WTC11 (cell line): ENCODE results near the gene KRT86. TPM values are rescaled to one million over a fixed set of nuclear protein-coding genes. Genes with fewer than 3 reads are reported as not detected.
"Not testable (repeated sequence)": the region's sequence is repeated elsewhere in the genome, so short reads cannot be mapped to it uniquely, and the experiment has no call there.

ENCODE experiments used
- ATAC-seq: fragments of 200-7000 bp; cut with Tn5 transposase; 2 replicates; pipeline ENCODE4 v1.10.0; 2021; ENCODE audit warnings: mild to moderate bottlenecking, moderate library complexity
- CTCF ChIA-PET: fragments of 300-600 bp; sonication (Branson Sonifier 250); formaldehyde crosslinking; loops from one replicate; lab custom pipeline; 2021; ENCODE audit warnings: antibody characterized with exemption; lab: Charles Lee
- POLR2A ChIA-PET: fragments of 350-600 bp; sonication (Branson Sonifier 250); formaldehyde crosslinking; loops from one replicate; lab custom pipeline; 2021; ENCODE audit warnings: antibody characterized with exemption; lab: Charles Lee
- DNase-seq: peaks from one replicate; pipeline ENCODE4 v3.0.0; 2021; ENCODE audit warnings: low spot score
- H3K27ac Mint-ChIP-seq: 2 replicates; pipeline ENCODE4 v1.8.0; 2021; ENCODE audit warnings: mixed read lengths
- H3K27me3 Mint-ChIP-seq: 2 replicates; pipeline ENCODE4 v1.8.0; 2021; ENCODE audit warnings: low read depth, mild to moderate bottlenecking, moderate library complexity, mixed read lengths
- H3K36me3 Mint-ChIP-seq: 2 replicates; pipeline ENCODE4 v1.8.0; 2021; ENCODE audit warnings: mixed read lengths
- H3K4me1 Mint-ChIP-seq: 2 replicates; pipeline ENCODE4 v1.8.0; 2022; ENCODE audit warnings: mixed read lengths
- H3K4me3 Mint-ChIP-seq: 2 replicates; pipeline ENCODE4 v1.8.0; 2021; ENCODE audit warnings: mild to moderate bottlenecking, moderate library complexity, mixed read lengths
- H3K9me3 Mint-ChIP-seq: 2 replicates; pipeline ENCODE4 v1.8.0; 2021; ENCODE audit warnings: mixed read lengths
- AR ChIP-seq: fragments of 250-450 bp; sonication (Bioruptor Pico); IDR thresholded peaks from 2 replicates; pipeline ENCODE4 v1.9.0; 2021; ENCODE audit warnings: mild to moderate bottlenecking
- ATF1 ChIP-seq: sonication (generic); formaldehyde crosslinking; IDR thresholded peaks from 2 replicates; pipeline ENCODE4 v1.8.1; 2023; ENCODE audit warnings: mild to moderate bottlenecking, moderate library complexity, missing genetic modification reagents
- ATF6 ChIP-seq: sonication (generic); formaldehyde crosslinking; IDR thresholded peaks from 2 replicates; pipeline ENCODE4 v1.8.1; 2023; ENCODE audit warnings: mild to moderate bottlenecking, missing genetic modification reagents
- ELF4 ChIP-seq: sonication (generic); formaldehyde crosslinking; IDR thresholded peaks from 2 replicates; pipeline ENCODE4 v1.8.1; 2022; ENCODE audit warnings: low read depth, mild to moderate bottlenecking, moderate library complexity, missing genetic modification reagents
- ESRRA ChIP-seq: sonication (generic); formaldehyde crosslinking; IDR thresholded peaks from 2 replicates; pipeline ENCODE4 v1.8.1; 2022; ENCODE audit warnings: mild to moderate bottlenecking, missing genetic modification reagents, borderline replicate concordance
- NFATC4 ChIP-seq: fragments of 250-450 bp; sonication (Bioruptor Pico); IDR thresholded peaks from 2 replicates; pipeline ENCODE4 v1.9.0; 2021; ENCODE audit warnings: mild to moderate bottlenecking
- NFE2L1 ChIP-seq: sonication (generic); formaldehyde crosslinking; IDR thresholded peaks from 2 replicates; pipeline ENCODE4 v1.8.1; 2023; ENCODE audit warnings: missing genetic modification reagents
- NFYB ChIP-seq: sonication (generic); formaldehyde crosslinking; conservative IDR thresholded peaks from 2 replicates; pipeline ENCODE4 v1.8.0; 2022; ENCODE audit warnings: low read depth, missing genetic modification reagents
- NR2C2 ChIP-seq: sonication (generic); formaldehyde crosslinking; IDR thresholded peaks from 2 replicates; pipeline ENCODE4 v1.8.0; 2022; ENCODE audit warnings: mild to moderate bottlenecking, missing genetic modification reagents
- NR3C1 ChIP-seq: sonication (generic); formaldehyde crosslinking; conservative IDR thresholded peaks from 2 replicates; pipeline ENCODE4 v1.8.1; 2023; ENCODE audit warnings: low read depth, mild to moderate bottlenecking, missing genetic modification reagents
- OVOL2 ChIP-seq: fragments of 250-450 bp; sonication (Bioruptor Pico); IDR thresholded peaks from 2 replicates; pipeline ENCODE4 v1.9.0; 2021; ENCODE audit warnings: mild to moderate bottlenecking, borderline replicate concordance
- RELA ChIP-seq: sonication (generic); formaldehyde crosslinking; IDR thresholded peaks from 2 replicates; pipeline ENCODE4 v1.8.1; 2022; ENCODE audit warnings: missing genetic modification reagents, mild to moderate bottlenecking, borderline replicate concordance
- STAT6 ChIP-seq: sonication (generic); formaldehyde crosslinking; conservative IDR thresholded peaks from 2 replicates; pipeline ENCODE4 v1.8.1; 2023; ENCODE audit warnings: mild to moderate bottlenecking, low read depth, missing genetic modification reagents, moderate library complexity
- total RNA-seq: library from RNA; stranded (reverse); gene quantifications from 3 replicates; pipeline ENCODE4 v1.2.3, GENCODE V29; 2021
- TF ChIP-seq, protein P1 (sequence below): sonication (generic); formaldehyde crosslinking; IDR thresholded peaks from 2 replicates; pipeline ENCODE4 v1.8.1; 2022; ENCODE audit warnings: mild to moderate bottlenecking, moderate library complexity, missing genetic modification reagents

The KRT86 gene
- total RNA-seq, 1 experiment from 2014 or later = 0.11 TPM

GRCh38 chr12:52287816-52288805 is 13.7 kb downstream of the KRT86 start:
- H3K9me3 Mint-ChIP-seq, H3K4me3 Mint-ChIP-seq, H3K27ac Mint-ChIP-seq, H3K36me3 Mint-ChIP-seq, H3K27me3 Mint-ChIP-seq, DNase-seq, POLR2A ChIA-PET: not testable (repeated sequence)
- H3K4me1 Mint-ChIP-seq = peaks cover 11% of the 10 kb centered on the region
- peak; percentile 87 for ATAC-seq
- CTCF ChIA-PET = interaction anchor here (1.1 to 1.5 kb wide), 2 partner anchors 9 to 62 kb away, joined by 4 read pairs; no protein-coding TSS in a partner anchor

DNA sequence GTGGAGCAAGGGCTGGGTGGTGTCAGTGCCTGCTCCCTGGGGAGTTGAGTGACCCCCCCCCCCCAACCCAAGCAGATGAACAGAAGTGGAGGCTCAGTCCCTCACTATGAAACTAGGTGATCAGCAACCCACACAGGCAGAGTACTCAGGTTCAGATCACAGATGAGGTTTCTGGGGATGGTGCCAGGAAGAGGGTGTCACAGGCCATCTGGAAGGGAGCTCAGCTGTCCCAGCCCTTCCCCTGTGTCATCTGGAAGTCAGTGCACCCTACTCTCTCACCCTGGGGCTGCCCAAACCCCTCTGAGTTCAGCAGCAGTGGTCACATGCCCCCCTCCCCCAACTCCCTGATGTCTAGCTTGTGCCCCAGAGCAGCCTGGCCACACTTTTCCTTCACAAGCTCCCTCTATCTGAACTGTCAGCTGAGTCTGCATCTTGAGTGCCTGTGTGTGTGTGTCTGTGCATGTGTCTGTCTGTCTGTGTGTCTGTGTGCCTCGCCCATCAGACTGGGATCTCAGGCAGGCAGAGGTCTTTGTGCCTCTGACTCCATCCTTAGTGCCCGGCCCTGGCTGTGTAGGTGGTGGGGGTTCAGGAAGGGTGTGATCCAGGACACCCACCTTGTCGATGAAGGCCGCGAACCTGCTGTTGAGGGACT is 16.2 kb downstream of the KRT86 start:
- CTCF ChIA-PET = not testable (repeated sequence)

DNA sequence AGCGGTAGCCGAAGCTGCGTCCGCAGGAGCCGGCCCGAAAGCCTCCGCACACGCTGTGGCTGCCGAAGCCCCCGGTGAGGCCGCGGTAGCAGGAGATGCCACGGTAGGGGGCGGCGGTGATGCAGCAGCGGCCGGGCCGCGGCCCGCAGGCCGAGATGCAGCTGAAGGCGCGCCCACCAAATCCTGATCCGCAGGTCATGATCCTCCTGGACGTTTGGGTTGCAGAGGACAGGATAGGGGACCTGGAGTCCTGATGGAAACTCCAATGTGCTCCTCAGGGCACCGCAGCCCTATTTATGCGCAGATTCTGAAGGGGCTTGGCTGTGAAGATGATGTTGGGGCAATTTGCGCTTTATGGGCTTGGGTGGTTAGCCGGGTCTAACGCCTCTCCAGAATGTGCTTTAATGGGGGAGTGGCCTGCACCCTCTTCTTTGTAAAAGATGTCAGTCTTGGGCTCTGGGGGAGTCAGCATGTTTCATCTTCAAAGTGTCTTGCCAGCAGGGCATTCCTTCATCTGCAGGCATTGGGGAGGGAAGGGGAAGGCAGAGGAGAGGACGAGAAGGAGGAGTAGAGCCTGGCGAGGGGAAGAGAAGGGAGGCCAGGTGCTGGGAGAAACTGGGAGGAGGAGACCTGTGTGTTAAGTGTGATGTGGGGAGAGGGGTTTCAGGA is 17.0 kb downstream of the KRT86 start, which contains the start of gene KRT81:
Gene KRT81 (minus strand): TSS at position 268 of the 669 bp plus-strand sequence. CDS start 69 bp downstream, at position 199.
- peaks cover 11% of the 10 kb centered on the region for H3K4me1 Mint-ChIP-seq
- H3K36me3 Mint-ChIP-seq = no peaks in the 10 kb centered on the region
- ChIA-PET CTCF (interaction anchor here (4.1 kb wide), 1 partner anchor 12 kb away, joined by 26 read pairs; no protein-coding TSS in a partner anchor), POLR2A (no interaction called here)
- H3K4me3 Mint-ChIP-seq = no peak within 1 kb of the TSS
- H3K27ac Mint-ChIP-seq = no peak within 1 kb of the TSS
- TF ChIP-seq NR3C1 (no peak), AR (CRISPR knock-in tag) (no peak), ATF1 (CRISPR knock-in tag) (no peak), NFE2L1 (no peak), ELF4 (CRISPR knock-in tag) (no peak), NR2C2 (no peak), OVOL2 (no peak), NFATC4 (no peak), ATF6 (no peak), STAT6 (CRISPR knock-in tag) (no peak), RELA (no peak), ESRRA (CRISPR knock-in tag) (no peak), NFYB (CRISPR knock-in tag) (no peak)
- TF ChIP-seq, protein P1, sequence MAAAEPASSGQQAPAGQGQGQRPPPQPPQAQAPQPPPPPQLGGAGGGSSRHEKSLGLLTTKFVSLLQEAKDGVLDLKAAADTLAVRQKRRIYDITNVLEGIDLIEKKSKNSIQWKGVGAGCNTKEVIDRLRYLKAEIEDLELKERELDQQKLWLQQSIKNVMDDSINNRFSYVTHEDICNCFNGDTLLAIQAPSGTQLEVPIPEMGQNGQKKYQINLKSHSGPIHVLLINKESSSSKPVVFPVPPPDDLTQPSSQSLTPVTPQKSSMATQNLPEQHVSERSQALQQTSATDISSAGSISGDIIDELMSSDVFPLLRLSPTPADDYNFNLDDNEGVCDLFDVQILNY (CRISPR knock-in tag) = no peak
- H3K27me3 Mint-ChIP-seq = no peaks in the 10 kb centered on the region; the same call in 1 of the 2 replicates
- H3K9me3 Mint-ChIP-seq = no peaks in the 10 kb centered on the region
- ATAC-seq (no peak; the same call in 1 of the 2 replicates), DNase-seq (no peak)

More for the DNA sequence above, 16.2 kb downstream of the KRT86 start:
- ATAC-seq, H3K9me3 Mint-ChIP-seq, H3K27ac Mint-ChIP-seq, H3K27me3 Mint-ChIP-seq, H3K36me3 Mint-ChIP-seq, H3K4me3 Mint-ChIP-seq, DNase-seq, POLR2A ChIA-PET: not testable (repeated sequence)
- peaks cover 11% of the 10 kb centered on the region for H3K4me1 Mint-ChIP-seq
